Cardiac fibroblast (primary cell): ENCODE data around the gene SPIRE1.

ENCODE experiments used
- DNase-seq, 2 donors: peaks; one replicate each; pipeline versions ENCODE4 v3.0.0 to v3.0.0-alpha.2; 2010; ENCODE audit warnings: low read depth in 2 of 2
- H3K4me3 ChIP-seq, 2 donors: replicated peaks in 1 of 2; 1 replicate in 1 of 2; 2 replicates in 1 of 2; pipeline ENCODE4 v1.5.1; 2011; ENCODE audit warnings: low read depth in 2 of 2, low read length in 2 of 2, mild to moderate bottlenecking in 2 of 2, moderate library complexity in 1 of 2
- TF ChIP-seq, protein P1 (sequence below): IDR thresholded peaks from one replicate; pipeline ENCODE4 v1.5.1; 2011; ENCODE audit warnings: low read depth, mild to moderate bottlenecking, low read length, inconsistent platforms

Gene SPIRE1

DNA sequence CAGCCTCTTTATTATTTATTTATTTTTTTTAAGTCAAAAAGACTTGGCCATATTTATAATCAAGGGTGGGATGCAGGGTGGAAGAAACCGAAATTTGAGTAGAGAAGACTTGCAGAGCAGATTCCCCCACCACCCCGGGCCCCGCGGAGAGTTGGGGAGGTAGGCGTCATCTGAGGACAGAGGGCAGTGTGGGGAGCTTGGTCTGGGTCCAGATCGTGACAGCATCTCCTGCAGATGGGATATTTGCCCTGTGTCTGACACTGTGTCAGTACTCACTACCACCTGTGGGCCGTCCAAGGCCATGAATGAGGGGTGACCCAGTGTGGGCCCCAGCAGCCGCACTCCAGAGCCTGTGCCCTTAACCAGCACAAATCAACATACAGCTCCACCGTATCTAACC lies 260.7 kb downstream of the SPIRE1 start:
- no peak overlapping the region for H3K4me3 ChIP-seq
- TF ChIP-seq, protein P1, sequence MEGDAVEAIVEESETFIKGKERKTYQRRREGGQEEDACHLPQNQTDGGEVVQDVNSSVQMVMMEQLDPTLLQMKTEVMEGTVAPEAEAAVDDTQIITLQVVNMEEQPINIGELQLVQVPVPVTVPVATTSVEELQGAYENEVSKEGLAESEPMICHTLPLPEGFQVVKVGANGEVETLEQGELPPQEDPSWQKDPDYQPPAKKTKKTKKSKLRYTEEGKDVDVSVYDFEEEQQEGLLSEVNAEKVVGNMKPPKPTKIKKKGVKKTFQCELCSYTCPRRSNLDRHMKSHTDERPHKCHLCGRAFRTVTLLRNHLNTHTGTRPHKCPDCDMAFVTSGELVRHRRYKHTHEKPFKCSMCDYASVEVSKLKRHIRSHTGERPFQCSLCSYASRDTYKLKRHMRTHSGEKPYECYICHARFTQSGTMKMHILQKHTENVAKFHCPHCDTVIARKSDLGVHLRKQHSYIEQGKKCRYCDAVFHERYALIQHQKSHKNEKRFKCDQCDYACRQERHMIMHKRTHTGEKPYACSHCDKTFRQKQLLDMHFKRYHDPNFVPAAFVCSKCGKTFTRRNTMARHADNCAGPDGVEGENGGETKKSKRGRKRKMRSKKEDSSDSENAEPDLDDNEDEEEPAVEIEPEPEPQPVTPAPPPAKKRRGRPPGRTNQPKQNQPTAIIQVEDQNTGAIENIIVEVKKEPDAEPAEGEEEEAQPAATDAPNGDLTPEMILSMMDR: no peak

More for the DNA sequence above, 260.7 kb downstream of the SPIRE1 start:
- no peak for DNase-seq
